HL-60/S4 treated with phorbol 12-myristate 13-acetate at 8.2 ng/mL for 4 days and 3 days (cell line): ENCODE results near the gene PTGDR2.

ENCODE experiments used
- in situ Hi-C: fragments of 300-500 bp; cut with MboI; formaldehyde crosslinking; loops from 2 replicates; pipeline ENCODE4 v1.15.0; 2022; ENCODE audit warnings: low sequenced_read_pairs

Gene PTGDR2

GRCh38 chr11:60874421-60875365 is 18.9 kb upstream of the PTGDR2 start:
- in situ Hi-C loops: no loop called here

GRCh38 chr11:60873533-60873932 is 17.8 kb upstream of the PTGDR2 start:
- in situ Hi-C loops: no loop called here

- in situ Hi-C loops: no loop called here
Observed at GRCh38 chr11:60872961-60873524, 17.3 kb upstream of the PTGDR2 start.

GRCh38 chr11:60872124-60872960 is 16.6 kb upstream of the PTGDR2 start:
- in situ Hi-C loops: no loop called here

- in situ Hi-C loops: no loop called here
Observed at GRCh38 chr11:60871378-60872061, 15.8 kb upstream of the PTGDR2 start.

- in situ Hi-C loops: no loop called here
Observed at GRCh38 chr11:60870733-60871377, 15.1 kb upstream of the PTGDR2 start.

- in situ Hi-C loops: no loop called here
Observed at GRCh38 chr11:60870276-60870675, 14.5 kb upstream of the PTGDR2 start.

- in situ Hi-C loops: no loop called here
Observed at GRCh38 chr11:60869451-60869825, 13.7 kb upstream of the PTGDR2 start.

GRCh38 chr11:60868682-60869450 is 13.1 kb upstream of the PTGDR2 start:
- in situ Hi-C loops: no loop called here

- in situ Hi-C loops: no loop called here
Observed at GRCh38 chr11:60867871-60868681, 12.3 kb upstream of the PTGDR2 start.

- in situ Hi-C loops: no loop called here
Observed at GRCh38 chr11:60866911-60867870, 11.4 kb upstream of the PTGDR2 start, which contains the start of gene ZP1. TSS of gene ZP1 (plus strand) at chr11:60867542. CDS start at chr11:60867562, 20 bp downstream.

GRCh38 chr11:60864856-60865513 is 9.2 kb upstream of the PTGDR2 start:
- in situ Hi-C loops: no loop called here

GRCh38 chr11:60863550-60864521 is 8.1 kb upstream of the PTGDR2 start:
- in situ Hi-C loops: no loop called here

- in situ Hi-C loops: no loop called here
Observed at GRCh38 chr11:60862171-60862570, 6.4 kb upstream of the PTGDR2 start.

GRCh38 chr11:60860943-60861342 is 5.2 kb upstream of the PTGDR2 start:
- in situ Hi-C loops: no loop called here
